GM10266 (cell line): ENCODE results near the gene DENND2C.
"Not testable (repeated sequence)": the region's sequence is repeated elsewhere in the genome, so short reads cannot be mapped to it uniquely, and the experiment has no call there.

ENCODE experiments used
- DNase-seq: peaks from one replicate; pipeline ENCODE4 v3.0.0; 2012; ENCODE audit errors: extremely low spot score
- TF ChIP-seq, protein P1 (sequence below): IDR thresholded peaks from 2 replicates; pipeline ENCODE4 v1.5.1; 2012; ENCODE audit warnings: mild to moderate bottlenecking, low read depth; ENCODE audit not compliant: control insufficient read depth, insufficient read depth; ENCODE audit errors: missing control alignments

Gene DENND2C

DNA sequence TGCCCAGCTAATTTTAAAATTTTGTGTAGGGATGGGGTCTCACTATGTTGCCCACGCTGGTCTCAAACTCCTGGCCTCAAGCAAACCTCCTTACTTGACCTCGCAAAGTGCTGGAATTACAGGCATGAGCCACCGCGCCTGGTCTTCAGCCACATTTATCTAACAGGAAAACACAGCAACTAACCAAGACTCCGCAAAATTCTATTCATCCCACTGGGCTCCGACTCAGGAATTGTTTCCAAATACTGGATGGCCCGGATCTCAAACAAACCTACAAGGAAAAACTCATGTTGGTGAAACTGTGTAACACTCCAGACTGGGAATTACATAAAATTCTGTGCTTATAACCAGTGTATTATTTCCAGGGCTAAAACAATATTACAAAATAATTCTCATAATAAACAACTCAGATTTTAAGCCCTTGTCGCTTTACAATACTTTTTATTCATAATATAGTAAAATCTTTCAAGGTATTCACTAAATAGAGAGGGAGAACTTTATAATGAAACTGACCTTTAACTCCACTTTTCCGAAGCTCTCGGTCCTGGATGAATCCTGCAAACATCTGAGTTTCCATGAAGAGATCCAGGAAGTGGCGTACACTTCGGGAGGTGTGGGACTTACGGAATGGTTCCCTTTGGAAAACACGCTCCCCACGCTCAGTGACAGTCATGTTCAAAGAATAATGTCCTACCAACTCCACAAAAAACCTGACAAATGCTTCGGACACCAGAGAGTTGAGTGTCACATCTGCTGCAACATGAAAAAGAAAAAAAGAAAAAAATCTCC is 82.5 kb downstream of the DENND2C start:
- TF ChIP-seq, protein P1, sequence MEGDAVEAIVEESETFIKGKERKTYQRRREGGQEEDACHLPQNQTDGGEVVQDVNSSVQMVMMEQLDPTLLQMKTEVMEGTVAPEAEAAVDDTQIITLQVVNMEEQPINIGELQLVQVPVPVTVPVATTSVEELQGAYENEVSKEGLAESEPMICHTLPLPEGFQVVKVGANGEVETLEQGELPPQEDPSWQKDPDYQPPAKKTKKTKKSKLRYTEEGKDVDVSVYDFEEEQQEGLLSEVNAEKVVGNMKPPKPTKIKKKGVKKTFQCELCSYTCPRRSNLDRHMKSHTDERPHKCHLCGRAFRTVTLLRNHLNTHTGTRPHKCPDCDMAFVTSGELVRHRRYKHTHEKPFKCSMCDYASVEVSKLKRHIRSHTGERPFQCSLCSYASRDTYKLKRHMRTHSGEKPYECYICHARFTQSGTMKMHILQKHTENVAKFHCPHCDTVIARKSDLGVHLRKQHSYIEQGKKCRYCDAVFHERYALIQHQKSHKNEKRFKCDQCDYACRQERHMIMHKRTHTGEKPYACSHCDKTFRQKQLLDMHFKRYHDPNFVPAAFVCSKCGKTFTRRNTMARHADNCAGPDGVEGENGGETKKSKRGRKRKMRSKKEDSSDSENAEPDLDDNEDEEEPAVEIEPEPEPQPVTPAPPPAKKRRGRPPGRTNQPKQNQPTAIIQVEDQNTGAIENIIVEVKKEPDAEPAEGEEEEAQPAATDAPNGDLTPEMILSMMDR, result no peak
- no peak for DNase-seq

DNA sequence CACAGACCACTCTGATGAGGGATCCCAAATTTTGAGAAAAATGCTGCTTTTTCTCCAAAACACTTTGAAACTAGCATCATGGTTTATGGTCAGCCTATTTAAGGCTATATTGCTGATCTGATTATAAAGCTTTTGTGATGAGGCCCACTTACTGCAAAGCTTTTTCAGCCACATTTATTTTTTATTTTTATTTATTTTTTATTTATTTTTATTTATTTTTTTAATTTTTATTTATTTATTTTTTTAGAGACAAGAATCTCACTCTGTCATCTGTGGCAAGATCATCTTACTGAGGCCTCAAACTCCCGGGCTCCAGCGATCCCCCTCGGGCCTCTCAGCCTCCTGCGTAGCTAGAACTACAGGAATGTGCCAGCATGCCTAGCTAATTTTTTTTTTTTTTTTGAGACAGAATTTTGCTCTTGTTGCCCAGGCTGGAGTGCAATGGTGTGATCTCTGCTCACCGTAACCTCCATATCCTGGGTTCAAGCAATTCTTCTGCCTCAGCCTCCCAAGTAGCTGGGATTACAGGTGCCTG is 83.3 kb downstream of the DENND2C start:
- TF ChIP-seq, protein P1, result no peak
- no peak for DNase-seq

DNA sequence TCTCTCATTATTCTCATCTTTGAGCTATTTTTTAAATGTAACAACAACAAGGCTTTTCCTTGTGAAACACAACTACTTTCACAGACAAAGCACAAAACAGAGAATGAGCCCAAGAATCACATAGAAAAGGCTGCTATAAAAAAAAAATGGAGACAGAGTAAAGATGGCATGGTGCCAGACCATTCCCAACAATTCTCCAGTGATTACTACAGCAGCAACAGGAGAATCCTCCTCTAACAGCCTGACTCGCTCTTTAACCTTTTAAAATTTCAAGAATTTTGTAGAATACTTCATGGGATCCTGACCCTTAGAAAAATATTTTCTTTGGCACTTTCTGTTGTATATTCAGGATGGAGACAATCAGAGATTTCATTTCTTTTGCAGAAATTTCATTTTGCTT is 84.6 kb downstream of the DENND2C start:
- TF ChIP-seq, protein P1, result no peak
- DNase-seq, result no peak

DNA sequence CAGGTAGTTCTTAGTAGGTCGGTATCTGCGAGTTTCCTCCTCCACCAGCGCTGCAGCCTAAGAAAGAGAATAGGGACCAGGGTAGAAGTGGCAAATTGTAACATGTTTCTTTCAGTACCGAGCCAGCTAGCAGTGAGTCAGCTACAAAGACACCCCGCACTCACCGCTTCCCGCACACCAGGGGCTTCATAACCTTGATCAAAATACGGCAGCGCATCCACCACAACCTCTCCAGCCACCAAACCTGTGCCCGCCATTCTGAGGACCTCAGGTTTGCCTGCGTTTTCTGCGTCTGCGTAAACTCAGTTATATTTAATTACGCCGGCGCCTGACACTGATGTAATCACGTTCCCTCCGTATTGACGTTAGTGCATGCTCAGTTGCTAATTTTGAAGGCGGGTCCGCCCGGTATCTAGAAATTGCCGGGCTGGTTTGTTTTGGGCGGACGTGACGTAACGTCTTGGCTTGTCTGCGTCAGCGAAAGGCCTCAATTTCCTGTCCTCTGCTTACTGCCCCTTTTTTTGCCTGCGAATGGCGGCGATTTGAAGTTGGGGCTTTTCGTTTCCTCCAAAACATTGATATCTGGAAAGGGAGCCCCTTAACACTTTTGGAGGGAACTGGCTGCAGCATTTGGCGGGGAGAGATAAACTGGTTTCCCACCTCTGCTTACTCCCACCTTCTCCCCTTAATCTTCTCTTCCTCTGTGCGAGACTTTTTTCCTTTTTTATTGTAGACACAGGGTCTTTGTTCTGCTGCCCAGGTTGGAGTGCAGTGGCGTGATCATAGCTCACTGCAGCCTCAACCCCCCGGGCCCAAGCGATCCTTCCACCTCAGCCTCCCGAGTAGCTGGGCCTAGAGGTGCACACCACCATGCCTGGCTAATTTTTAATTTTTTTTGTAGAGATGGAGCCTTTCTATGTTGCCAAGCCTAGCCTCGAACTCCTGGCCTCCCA is 88.2 kb downstream of the DENND2C start, which contains the start of gene BCAS2:
BCAS2 (minus strand) TSS at position 281 of the 953 bp plus-strand sequence; CDS start at position 257, 24 bp downstream.
- TF ChIP-seq, protein P1, result no peak
- DNase-seq, result peak; percentile 82

DNA sequence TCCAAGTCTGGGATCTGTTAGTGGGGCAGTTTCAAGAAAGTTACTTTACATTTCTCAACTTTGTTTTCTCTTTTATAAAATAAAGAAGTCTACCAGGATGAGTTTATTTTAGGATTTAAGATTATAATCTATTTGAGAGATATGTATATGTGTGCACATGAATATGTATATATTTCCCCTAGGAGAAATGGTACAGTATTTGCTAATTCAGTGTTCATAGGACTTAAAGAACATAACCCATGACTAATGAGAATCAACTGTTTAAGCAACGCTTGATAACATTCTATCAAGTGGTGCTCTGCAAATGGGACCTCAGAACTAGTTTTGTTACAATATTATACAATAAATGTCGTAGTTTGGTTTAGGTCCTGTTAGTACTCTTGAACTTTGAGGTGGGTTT is 95.5 kb downstream of the DENND2C start:
- TF ChIP-seq, protein P1, result no peak
- DNase-seq, result no peak

GRCh38 chr1:114564141-114564540 is 105.7 kb downstream of the DENND2C start:
- TF ChIP-seq, protein P1, result no peak
- DNase-seq, result no peak

DNA sequence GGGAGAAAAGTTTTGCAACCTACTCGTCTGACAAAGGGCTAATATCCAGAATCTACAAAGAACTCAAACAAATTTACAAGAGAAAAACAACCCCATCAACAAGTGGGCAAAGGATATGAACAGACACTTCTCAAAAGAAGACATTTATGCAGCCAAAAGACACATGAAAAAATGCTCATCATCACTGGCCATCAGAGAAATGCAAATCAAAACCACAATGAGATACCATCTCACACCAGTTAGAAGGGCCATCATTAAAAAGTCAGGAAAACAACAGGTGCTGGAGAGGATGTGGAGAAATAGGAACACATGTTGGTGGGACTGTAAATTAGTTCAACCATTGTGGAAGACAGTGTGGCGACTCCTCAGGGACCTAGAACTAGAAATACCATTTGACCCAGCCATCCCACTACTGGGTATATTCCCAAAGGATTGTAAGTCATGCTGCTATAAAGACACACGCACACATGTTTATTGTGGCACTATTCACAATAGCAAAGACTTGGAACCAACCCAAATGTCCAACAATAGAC is 106.8 kb downstream of the DENND2C start:
- not testable (repeated sequence) for DNase-seq
